Measurements from ENCODE around the gene RPL35A. TPM values are rescaled to one million over a fixed set of nuclear protein-coding genes. Genes with fewer than 3 reads are reported as not detected.

The RPL35A gene
- total and polyA plus RNA-seq, 7 donors: 603 to 2,719 (median 1,719) TPM

GRCh38 chr3:197970588-197970987 lies 20.6 kb downstream of the RPL35A start:
- TF ChIP-seq CTCF (IDR thresholded peaks at IDR 0.05): no peak
- no peak for TF ChIP-seq EP300 (IDR thresholded peaks at IDR 0.05)
- TF ChIP-seq POLR2AphosphoS5 (IDR thresholded peaks at IDR 0.05): no peak
- no peak for TF ChIP-seq POLR2A (IDR thresholded peaks at IDR 0.05)
- intact Hi-C loops (cut with DNase I): no loop called here
- no peak overlapping the region for H3K27ac ChIP-seq
- no peaks in the 10 kb centered on the region for H3K9me3 ChIP-seq
- no peaks in the 10 kb centered on the region for H3K27me3 ChIP-seq
- WGBS, 2 donors: 58 to 82% methylated on average over 3 of the region's 3 CpGs
- H3K4me3 ChIP-seq: no peak overlapping the region
- peaks cover 0 to 10% (median 0%) of the 10 kb centered on the region in 4 donors for H3K36me3 ChIP-seq
- no peaks in the 10 kb centered on the region for H3K4me1 ChIP-seq
- no peak for DNase-seq

GRCh38 chr3:197974016-197974415 lies 24.0 kb downstream of the RPL35A start:
- intact Hi-C loops (cut with DNase I): no loop called here
- Histone ChIP-seq H3K4me3 (no peak overlapping the region), H3K9me3 (no peaks in the 10 kb centered on the region), H3K27ac (no peak overlapping the region), H3K36me3 (peaks cover 0 to 27% (median 0%) of the 10 kb centered on the region in 4 donors), H3K27me3 (no peaks in the 10 kb centered on the region), H3K4me1 (no peaks in the 10 kb centered on the region)
- 83% methylated on average over 1 of the region's 1 CpG for whole genome bisulfite sequencing, 2 donors
- TF ChIP-seq POLR2AphosphoS5 (IDR thresholded peaks at IDR 0.05) (no peak), CTCF (IDR thresholded peaks at IDR 0.05) (no peak), POLR2A (IDR thresholded peaks at IDR 0.05) (no peak), EP300 (IDR thresholded peaks at IDR 0.05) (no peak)
- no peak for DNase-seq

DNA sequence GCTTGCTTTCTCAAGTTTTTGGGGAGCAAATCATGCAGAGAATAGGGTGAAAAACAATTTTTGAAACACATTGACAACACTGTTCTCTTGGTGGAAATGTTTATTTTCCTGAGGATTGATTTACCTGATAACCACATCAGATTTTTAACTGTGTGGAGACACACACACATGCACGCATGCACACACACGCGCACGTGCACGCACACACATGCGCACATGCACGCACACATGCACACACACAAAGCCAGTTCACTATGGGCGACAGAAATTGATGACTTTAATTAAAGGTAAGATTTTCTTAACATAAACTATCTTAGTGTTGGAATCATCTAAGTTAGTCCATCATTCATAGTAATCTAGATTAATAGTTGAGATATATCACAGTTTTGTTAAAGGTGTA lies 25.3 kb downstream of the RPL35A start:
- Histone ChIP-seq H3K36me3 (peaks cover 0 to 31% (median 0%) of the 10 kb centered on the region in 4 donors), H3K4me3 (no peak overlapping the region), H3K9me3 (no peaks in the 10 kb centered on the region), H3K4me1 (no peaks in the 10 kb centered on the region), H3K27ac (no peak overlapping the region), H3K27me3 (no peaks in the 10 kb centered on the region)
- intact Hi-C loops (cut with DNase I): no loop called here
- DNase-seq: no peak
- whole genome bisulfite sequencing, 2 donors: 99% methylated on average over 8 of the region's 8 CpGs
- TF ChIP-seq POLR2AphosphoS5 (IDR thresholded peaks at IDR 0.05) (no peak), EP300 (IDR thresholded peaks at IDR 0.05) (no peak), CTCF (IDR thresholded peaks at IDR 0.05) (no peak), POLR2A (IDR thresholded peaks at IDR 0.05) (no peak)

DNA sequence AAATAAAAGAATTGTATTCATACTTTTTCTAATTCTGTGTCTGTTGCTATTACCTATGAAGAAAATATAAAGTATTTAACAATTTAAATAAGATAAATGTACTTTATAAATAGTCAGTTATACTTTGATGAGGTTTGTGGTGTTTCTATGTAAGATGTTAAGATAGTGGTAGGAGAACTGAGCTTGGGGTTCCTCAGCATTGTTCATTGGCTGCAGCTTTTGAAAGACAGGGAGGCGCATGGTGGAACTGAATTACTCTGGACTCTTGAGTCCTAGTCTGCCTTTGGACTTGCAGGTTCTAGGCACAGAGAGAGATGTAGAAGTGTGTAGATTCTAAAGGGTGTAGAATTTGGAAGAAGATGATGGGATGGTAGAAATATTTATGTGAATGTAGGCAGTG lies 33.1 kb downstream of the RPL35A start:
- TF ChIP-seq POLR2A (IDR thresholded peaks at IDR 0.05): no peak
- TF ChIP-seq EP300 (IDR thresholded peaks at IDR 0.05): no peak
- H3K27ac ChIP-seq: no peak overlapping the region
- no peaks in the 10 kb centered on the region for H3K9me3 ChIP-seq
- WGBS, 2 donors: 88 to 98% methylated on average over 1 of the region's 1 CpG
- intact Hi-C loops (cut with DNase I): no loop called here
- H3K4me1 ChIP-seq: no peaks in the 10 kb centered on the region
- no peak for DNase-seq
- H3K4me3 ChIP-seq: no peak overlapping the region
- no peaks in the 10 kb centered on the region for H3K27me3 ChIP-seq
- peaks cover 0 to 20% (median 0%) of the 10 kb centered on the region in 4 donors for H3K36me3 ChIP-seq

- no peak for DNase-seq
- no peak for TF ChIP-seq CTCF (IDR thresholded peaks at IDR 0.05)
- TF ChIP-seq EP300 (IDR thresholded peaks at IDR 0.05): no peak
- TF ChIP-seq POLR2AphosphoS5 (IDR thresholded peaks at IDR 0.05): no peak
- no peak for TF ChIP-seq POLR2A (IDR thresholded peaks at IDR 0.05)
- H3K9me3 ChIP-seq: no peaks in the 10 kb centered on the region
- no peak overlapping the region for H3K4me3 ChIP-seq
- no peaks in the 10 kb centered on the region for H3K4me1 ChIP-seq
- peaks cover 0 to 20% (median 2%) of the 10 kb centered on the region in 4 donors for H3K36me3 ChIP-seq
- no peaks in the 10 kb centered on the region for H3K27me3 ChIP-seq
- no peak overlapping the region for H3K27ac ChIP-seq
- intact Hi-C loops (cut with DNase I): no loop called here
- 88 to 89% methylated on average over 4 of the region's 4 CpGs for WGBS, 2 donors
These were observed 39.7 kb downstream of the RPL35A start for GRCh38 chr3:197989651-197990050.
